Astrocyte of the cerebellum (primary cell): ENCODE data around the gene PRMT3.

ENCODE experiments used
- DNase-seq: peaks from one replicate; pipeline ENCODE4 v3.0.0-alpha.2; 2011; ENCODE audit warnings: low read depth
- H3K4me3 ChIP-seq: 2 replicates; pipeline ENCODE4 v1.5.1; 2011; ENCODE audit warnings: mild to moderate bottlenecking, low read depth, low read length, moderate library complexity
- in situ Hi-C: cut with HindIII; loops from 2 replicates; pipeline ENCODE4 v1.10.0; 2017; ENCODE audit warnings: low sequenced_read_pairs
- TF ChIP-seq, protein P1 (sequence below): IDR thresholded peaks from 2 replicates; pipeline ENCODE4 v1.5.1; 2012; ENCODE audit warnings: low read length, low read depth, moderate library complexity, mild to moderate bottlenecking; ENCODE audit errors: missing control alignments

The PRMT3 gene

DNA sequence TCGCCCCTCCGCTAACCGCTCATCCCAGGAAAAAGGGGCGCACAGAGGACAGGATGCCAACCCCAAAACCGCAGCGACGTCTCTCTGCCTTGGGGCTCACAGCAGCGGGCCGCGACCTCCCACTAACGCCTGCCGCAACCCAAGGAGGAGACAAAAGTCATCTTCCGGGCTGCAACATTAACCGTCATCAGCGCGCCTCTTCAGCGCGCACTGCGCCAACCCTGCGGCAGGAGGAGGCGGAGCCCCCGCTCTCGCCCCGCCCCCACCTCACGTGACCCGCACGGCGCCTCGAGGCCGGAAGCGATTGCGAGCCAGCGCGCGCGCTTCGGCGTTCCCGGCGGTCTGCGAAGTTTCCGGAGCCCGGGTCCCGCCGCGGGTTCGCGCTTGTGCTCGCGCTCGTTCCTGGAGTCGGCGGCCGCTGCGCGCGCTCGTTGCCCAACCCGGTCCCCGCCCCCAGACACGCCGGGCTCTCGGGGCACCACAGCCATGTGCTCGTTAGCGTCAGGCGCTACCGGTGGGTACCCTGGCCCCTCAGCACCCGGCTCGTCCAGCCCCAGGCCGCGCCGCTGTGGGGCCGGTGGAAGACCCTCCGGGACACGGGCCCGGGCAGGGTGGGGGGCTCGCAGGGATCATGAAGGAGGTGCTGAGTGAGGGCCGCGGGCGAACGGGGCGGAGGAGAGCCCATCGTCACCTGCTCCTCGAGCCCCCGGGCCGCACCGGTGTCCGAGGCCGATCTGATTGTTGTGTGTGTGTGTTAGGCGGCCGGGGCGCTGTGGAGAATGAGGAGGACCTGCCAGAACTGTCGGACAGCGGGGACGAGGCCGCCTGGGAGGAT lies at the start of gene PRMT3:
Gene PRMT3, plus strand, starts transcription at position 456 of the 835 bp plus-strand sequence. Its CDS starts 31 bp downstream, at position 487.
- DNase-seq, result peak; percentile 81
- H3K4me3 ChIP-seq, result peak within 1 kb of the TSS; percentile 83
- TF ChIP-seq, protein P1, sequence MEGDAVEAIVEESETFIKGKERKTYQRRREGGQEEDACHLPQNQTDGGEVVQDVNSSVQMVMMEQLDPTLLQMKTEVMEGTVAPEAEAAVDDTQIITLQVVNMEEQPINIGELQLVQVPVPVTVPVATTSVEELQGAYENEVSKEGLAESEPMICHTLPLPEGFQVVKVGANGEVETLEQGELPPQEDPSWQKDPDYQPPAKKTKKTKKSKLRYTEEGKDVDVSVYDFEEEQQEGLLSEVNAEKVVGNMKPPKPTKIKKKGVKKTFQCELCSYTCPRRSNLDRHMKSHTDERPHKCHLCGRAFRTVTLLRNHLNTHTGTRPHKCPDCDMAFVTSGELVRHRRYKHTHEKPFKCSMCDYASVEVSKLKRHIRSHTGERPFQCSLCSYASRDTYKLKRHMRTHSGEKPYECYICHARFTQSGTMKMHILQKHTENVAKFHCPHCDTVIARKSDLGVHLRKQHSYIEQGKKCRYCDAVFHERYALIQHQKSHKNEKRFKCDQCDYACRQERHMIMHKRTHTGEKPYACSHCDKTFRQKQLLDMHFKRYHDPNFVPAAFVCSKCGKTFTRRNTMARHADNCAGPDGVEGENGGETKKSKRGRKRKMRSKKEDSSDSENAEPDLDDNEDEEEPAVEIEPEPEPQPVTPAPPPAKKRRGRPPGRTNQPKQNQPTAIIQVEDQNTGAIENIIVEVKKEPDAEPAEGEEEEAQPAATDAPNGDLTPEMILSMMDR, result no peak
- in situ Hi-C loops, result no loop called here

DNA sequence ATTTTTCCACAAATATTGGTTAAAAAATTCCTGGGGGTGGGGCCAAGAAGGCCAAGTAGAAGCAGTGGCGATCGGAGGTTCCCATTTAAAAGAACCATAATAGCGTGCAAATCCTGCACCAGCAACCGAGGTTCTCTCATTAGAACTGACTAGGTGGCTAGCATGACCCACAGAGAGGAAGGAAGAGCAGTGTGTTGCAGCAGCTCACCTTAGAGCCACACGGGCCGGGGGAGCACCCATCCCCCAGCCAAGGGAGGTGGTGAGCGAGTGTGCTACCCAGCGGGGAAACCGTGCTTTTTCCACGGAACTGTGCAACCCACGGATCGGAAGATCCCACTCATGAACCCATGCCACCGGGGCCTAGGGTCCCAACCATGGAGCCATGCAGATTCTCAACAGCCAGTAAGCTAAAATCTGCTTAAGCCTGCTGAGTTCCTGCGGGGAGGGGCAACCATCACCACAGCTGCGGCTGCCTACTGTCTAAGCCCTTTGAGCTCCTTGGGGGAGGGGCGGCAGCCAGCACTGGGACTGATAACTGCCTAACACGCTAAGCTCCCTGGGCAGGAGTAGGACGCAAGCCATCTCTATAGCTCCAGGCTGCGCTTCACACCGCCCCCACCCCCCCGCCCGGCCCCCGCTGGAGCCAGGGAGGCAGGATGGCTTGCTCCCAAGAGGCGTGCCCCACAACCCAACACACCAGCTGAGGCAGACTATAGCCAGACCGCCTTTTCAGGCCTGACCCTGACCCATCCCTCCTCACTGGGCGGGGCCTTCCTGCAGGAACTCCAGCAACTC lies 45.0 kb upstream of the PRMT3 start:
- TF ChIP-seq, protein P1, result no peak
- no peak for DNase-seq
- in situ Hi-C loops, result no loop called here
- no peak overlapping the region for H3K4me3 ChIP-seq

DNA sequence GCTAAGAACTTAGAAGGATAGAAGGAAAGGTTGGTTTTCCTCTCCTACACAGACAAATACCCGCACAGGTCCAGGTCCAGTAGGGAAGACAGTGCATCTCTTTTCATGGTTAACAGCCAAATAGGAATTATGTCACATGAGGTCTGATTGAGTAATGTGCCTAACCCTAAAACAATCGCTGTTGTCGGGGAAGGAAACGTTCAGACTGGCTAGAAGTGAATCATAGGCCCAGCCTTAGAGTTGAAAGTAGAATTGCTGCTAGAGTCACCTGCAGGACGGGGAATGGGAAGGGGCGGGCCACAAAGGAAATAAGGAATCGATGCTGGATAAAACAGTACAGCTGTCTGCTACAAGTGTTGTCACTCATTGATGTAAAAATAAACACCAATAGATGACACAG lies 36.4 kb upstream of the PRMT3 start:
- in situ Hi-C loops, result loop anchor here (25.0 kb wide), 1 partner anchor 214 kb away; no protein-coding TSS in a partner anchor
- TF ChIP-seq, protein P1, result no peak
- no peak overlapping the region for H3K4me3 ChIP-seq
- no peak for DNase-seq

DNA sequence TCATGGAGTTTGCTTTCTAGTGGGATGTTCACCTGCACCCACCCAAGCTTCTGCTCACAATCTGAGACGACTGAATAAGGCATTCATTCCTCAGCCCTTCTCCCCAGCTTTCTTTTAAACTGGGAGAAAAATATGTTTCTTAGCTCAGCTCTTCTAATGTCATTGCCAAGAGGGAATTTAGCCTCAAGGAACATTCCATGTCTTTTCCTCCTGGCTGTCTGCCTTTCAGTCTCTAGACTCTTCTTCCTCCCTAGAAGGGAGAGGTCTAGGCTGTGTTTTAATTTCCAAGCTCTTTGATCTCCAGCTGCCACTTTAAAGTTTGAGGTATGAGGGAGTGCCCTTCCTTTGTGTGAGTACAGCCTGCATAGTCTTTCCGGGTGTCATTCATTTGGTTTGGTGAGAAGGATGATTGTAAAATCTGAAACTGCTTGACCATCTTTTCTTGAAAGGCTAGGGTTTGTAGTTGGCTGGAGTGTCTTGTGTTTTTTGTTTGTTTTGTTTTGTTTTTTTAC lies 35.7 kb upstream of the PRMT3 start:
- in situ Hi-C loops, result loop anchor here (25.0 kb wide), 1 partner anchor 215 kb away; no protein-coding TSS in a partner anchor
- TF ChIP-seq, protein P1, result no peak

DNA sequence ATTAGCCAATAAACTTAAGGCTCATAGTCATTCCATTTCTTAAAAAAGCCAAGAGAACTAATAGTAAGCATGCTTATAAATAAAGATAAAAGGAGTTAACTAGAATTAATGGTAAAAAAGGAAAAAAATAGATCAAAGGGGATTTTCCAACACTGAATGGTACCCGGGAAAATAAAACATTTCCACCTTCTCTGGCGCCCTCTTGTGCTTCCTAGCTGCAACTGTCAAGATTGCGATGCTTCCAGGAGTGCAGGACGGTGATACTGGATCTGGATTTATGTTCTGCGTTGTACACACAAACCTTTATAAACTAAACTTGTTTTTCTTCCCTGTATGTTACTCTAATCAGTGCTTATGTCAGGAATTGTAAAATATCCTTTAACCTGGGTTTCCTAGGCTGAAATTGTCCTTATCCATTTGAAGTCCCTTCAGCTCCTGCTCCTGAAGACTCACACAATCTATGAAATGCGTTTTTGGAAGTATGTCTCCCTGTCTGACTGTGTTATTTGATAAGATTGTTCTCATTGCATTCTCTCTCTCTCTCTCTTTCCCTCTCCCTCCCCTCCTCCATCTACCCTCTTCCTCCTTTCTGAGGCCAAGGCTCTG lies 33.6 kb upstream of the PRMT3 start:
- in situ Hi-C loops, result loop anchor here (25.0 kb wide), 1 partner anchor 217 kb away; no protein-coding TSS in a partner anchor
- DNase-seq, result peak; percentile 13
- H3K4me3 ChIP-seq, result no peak overlapping the region
- TF ChIP-seq, protein P1, result peak; percentile 89

More for the DNA sequence above, 35.7 kb upstream of the PRMT3 start:
- no peak for DNase-seq
- no peak overlapping the region for H3K4me3 ChIP-seq
